Stimulated activated CD4-positive, alpha-beta T cell treated with anti-CD3 and anti-CD28 coated beads, TNF-alpha, amount 100 ng/mL, for 48 hours (primary cell): ENCODE results near the gene SCT.

ENCODE experiments used
- DNase-seq, 3 donors: peaks; one replicate each; pipeline ENCODE4 v3.0.0-alpha.2; 2020; ENCODE audit warnings: low read depth in 3 of 3

Gene SCT

DNA sequence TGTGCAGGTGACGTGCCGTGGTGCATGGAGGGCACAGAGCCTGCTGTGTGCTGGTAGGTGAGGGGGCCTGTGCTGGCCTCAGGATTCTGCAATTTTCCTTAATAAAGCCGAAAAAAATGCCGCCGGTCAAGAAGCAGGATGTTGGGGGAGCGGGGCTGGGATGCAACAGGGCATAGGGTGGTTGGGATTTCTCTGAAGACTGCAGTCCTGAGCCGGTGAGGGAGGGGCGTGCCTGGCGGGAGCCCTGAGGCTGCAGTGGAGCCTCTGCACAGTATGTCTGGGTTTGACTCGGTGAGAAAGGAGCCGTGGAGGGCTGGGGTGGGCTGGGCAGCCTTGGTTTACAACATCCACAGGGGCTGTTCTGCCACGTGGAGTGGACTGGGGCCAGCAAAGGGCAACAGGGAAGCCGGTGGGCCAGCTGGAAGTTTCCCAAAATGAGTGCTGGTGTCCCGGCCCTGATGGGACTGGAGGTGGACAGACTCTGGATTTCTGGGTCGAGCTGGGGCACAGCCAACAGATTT is 3.6 kb downstream of the SCT start:
- DNase-seq, result no peak

DNA sequence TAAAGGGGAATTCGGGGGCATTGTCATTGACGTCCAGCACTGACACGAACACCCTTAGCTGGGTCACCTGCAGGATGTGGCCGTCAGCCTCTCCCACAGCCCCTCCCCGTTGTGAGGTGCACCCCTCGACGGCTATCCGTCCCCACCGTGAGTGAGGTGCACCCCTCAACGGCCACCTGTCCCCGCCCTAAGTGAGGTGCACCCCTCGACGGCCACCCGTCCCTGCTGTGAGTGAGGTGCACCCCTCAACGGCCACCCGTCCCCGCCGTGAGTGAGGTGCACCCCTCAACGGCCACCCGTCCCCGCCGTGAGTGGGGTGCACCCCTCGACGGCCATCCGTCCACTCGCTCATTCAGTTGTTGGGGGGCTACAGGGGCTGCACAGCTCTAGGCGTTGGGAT is 5.1 kb downstream of the SCT start:
- no peak for DNase-seq

DNA sequence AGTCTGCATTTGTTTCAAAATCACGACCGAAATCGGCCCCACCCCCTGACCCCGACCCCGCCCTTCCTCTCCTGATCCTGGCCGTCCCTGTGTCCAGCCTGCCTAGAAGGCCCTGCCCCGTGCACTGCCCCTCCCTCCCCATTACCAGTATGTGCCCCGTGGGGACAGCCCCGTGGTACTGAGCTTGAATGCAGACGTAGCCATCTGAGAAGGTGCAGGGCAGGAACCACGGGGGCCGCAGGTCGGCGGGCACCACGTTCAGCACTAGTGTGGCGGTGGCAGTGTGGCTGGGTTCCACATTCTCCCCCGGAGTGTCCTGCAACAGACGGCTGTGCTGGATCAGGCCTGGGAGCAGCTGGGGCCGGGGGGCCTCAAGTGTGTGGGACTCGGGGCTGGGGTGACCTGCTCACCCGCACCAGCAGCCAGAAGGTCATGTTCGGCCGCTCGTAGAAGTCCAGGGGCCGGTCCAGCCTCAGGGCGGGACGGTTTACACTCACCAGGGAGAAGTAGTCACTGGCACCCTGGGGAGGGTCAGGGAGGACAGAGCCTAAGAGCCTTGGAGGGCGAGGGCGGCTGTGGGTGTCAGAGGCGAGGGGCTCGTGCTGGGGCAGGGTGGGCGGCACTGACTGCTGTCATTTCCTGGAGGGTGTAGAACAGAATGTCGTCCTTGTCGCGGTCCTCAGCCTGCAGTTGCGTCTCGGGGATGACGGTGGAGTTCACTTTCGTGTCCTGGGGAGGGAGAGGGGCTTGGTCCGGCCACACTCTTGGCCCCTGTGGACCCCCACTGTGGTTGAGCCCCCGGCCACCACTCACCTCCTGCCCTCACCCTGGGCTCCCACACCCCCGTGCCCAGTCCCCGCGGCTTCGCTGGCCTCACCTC is 5.8 kb downstream of the SCT start:
- DNase-seq, result no peak

DNA sequence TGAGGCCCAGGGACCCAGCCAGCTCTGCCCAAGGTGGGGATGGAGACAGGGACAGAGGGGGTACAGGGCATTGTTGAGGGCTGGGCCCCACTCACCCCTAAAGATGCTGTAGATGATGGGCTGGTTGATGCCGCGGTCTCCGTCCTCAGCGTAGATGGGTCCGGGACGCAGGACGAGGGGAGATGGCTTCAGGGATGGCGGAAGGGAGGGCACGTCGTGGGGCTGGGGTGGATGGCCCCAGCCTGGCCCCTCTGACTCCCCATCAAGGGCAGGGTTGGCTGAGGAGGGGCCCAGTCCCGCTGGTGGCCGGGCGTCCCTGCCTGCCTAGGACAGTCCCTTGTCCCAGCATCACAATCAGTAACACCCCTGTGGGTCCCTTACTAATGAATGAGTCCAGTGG is 6.8 kb downstream of the SCT start:
- DNase-seq, result no peak

DNA sequence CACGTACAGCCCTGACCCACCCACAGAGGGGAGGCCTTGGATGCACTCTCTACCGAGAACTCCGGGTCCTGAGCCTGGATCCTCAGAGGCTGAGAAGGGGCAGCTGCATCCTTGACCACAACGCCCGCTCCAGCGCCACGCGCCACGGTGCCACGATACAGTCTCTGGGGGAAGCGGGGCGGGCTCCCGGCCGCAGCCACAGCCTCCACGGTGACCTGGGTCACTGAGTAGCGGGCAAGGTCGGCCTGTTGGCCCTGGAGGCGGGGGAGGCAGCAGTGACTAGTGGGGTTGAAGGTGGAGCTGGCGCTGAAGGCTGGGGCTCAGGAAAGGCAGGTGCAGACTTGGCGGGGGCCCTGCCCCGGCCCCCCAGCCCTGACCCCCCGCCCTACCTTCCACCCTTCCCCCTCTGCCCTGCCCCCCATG is 7.3 kb downstream of the SCT start:
- DNase-seq, result no peak

DNA sequence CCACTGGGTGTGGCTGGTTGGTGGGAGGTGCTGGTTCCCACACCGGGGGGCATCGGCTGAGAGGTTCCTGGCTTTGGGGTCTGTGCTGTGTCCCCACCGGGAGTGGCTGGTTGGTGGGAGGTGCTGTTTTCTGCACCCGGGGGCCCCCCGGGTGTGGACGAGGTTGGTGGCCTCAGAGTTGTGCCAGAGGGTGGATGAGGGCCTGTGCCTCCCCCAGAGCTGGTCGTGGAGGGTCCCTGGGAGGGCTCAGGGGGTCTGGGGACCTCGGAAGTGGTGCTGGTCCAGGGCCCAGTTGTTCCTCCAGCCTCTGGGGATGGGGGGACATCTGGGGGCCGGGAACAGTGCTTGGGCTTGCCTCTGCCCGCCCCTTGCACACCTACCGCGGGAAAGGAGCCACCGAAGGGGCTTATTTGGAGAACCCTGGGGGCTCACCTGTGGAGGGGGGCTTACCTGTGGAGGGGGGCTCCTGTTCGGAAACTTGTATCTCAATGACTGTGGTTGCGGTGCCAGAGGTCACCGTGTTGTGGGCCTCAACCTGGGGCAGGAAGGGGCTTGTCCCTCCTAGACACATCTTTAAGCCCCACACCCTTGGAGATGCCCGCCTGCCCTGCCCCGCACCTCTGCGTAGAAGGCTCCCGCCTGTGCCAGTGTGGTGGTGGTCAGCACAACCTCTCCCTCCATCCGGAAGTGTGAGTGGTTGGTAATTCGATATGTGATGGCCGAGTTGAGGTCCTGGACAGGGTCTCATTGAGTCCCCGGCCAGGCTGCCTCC is 7.9 kb downstream of the SCT start:
- no peak for DNase-seq

DNA sequence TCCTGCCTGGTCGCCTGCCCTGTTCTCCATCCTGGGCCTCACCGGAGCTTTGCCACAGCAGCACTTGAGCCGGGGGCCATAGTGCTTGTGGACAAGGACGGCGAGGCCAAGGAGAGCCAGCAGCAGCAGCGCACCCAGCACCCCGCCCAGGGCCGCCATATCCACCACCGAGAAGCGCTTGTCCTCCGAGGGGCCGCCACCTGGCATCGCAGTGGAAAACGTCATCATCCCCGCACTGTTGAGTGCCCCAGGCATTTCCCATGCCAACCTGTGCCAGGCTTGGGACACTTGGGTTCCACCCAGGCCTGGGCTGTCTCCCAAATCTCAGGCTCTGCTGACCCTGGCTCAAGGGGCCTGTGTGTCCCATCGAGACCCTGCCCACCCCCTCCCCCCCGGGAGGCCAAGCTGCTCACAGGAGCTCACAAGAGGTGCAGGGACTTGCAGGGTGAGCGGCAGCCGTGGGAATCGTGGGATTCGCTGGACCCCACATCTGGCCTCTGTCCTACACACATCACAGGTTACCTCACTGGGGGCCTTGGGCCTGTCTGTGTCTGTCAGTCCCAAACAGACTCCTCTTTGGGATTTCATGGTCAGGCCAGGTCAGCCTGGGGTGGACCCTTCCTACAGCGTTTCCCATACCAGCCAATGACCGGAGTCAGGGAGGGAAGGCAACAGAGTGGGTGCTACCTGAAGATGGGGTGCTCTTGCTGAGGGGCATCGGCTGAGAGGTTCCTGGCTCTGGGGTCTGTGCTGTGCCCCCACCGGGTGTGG is 8.9 kb downstream of the SCT start:
- DNase-seq, result no peak

DNA sequence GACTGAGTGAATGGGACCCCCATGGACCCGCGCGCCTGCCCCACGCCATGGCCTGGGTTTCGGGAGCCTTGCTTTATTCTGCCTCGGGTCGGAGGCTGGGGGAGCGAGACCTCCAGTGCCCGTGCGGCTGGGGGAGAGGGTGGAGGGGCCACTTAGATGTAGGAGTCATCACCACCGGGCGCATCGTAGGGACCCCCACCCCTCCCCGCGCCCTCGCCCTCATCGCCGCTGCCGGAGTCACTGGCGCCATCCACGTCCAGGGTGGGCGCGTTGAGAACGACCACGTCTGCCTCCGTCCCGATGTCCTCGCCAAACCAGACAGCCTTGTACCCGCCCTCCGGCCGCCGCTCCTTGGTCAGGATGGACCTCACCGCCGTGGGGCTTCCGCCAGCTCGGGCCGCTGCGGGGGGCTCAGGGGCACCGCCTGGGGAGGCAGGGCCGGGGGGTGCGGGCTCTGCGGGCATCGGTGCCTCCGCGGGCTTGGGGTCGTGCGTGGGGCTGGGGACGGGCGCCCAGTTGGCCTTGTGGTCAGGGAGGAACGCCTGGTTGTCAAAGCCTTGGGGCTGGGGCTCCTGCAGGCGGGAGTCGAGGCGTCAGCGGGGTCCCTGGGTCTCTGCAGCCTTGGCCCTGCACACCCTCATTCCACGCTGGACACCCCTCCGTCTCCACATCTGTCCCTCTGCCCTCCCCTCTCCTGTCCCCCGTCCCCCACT is 9.6 kb downstream of the SCT start:
- no peak for DNase-seq

DNA sequence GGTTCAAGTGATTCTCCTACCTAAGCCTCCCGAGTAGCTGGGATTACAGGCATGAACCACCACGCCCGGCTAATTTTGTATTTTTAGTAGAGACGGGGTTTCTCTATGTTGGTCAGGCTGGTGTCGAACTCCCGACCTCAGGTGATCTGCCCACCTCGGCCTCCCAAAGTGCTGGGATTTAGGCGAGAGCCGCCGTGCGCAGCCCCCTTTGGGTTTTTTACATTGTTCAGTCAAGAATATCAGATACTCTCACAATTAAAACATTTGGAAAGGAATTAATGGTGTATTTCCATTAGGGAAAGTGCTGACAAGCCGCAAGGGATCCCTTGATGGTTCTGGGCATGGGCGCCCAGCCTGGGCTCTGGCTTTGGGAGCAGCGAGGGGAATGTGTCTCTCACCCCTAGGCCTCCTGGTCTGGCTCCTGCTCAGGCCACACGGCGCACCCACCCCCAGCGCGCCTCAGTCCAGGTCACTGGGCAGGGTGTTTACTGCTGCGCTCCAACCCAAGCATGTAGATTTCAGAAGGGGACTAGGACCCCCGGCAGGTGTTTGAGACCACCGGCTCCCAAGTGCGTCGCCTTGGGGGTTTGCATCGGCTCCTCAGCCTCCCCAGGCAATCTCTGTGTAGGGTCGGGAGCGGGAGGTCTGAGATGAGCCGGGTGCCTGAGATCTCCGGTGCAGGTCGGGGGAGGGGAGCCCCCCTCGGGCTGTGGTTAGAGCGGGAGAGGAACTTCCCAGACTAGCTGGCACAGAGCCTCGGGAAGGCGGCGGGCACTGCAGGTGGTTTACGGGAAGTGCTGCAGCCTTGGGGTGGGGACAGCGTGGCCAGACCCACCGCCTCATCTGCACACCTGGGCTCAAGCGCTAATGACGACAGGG is 10.4 kb downstream of the SCT start:
- DNase-seq, result no peak

DNA sequence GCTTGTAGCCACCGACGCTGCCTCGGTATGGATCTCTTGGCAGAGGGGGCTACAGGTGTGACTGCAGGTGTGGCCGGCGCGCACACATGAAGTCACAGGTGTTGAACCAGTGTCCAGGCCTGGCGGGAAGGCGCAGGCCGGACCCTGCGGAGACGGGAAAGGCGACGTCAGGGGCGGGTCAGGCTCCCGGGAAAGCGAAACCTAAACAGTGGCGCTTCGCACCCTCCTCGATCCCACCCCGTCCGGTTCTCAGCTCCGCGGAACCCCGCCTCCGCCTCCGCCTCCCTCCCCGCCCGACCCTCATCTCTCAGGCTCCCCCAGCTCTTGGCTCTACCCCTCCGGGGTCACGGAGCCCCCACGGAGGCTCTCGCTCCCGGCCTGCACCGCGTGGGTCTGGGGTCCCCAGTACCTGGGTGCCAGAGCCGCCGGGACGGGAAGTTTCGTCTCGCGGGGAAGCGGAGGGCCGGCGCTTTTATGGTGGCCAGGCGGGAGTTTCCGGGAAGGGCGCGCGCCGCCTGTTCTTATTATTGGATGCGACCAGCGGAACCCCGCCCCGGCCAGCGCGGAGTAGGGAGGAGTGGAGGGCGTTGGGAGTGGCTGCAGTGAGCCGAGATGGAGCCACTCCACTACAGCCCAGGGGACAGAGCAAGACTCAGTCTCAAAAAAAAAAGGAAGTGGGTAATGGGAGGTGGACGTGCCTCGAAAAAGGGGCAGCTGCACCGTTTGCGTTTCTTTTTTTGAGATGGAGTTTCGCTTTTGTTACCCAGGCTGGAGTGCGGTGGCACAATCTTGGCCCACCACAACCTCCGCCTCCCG is 11.3 kb downstream of the SCT start, which contains the start of gene IRF7:
Gene IRF7 (minus strand): TSS at position 447 of the 816 bp plus-strand sequence. CDS start 586 bp downstream, outside the sequence.
- DNase-seq, result peak; percentile 65 to 78 (median 74)

DNA sequence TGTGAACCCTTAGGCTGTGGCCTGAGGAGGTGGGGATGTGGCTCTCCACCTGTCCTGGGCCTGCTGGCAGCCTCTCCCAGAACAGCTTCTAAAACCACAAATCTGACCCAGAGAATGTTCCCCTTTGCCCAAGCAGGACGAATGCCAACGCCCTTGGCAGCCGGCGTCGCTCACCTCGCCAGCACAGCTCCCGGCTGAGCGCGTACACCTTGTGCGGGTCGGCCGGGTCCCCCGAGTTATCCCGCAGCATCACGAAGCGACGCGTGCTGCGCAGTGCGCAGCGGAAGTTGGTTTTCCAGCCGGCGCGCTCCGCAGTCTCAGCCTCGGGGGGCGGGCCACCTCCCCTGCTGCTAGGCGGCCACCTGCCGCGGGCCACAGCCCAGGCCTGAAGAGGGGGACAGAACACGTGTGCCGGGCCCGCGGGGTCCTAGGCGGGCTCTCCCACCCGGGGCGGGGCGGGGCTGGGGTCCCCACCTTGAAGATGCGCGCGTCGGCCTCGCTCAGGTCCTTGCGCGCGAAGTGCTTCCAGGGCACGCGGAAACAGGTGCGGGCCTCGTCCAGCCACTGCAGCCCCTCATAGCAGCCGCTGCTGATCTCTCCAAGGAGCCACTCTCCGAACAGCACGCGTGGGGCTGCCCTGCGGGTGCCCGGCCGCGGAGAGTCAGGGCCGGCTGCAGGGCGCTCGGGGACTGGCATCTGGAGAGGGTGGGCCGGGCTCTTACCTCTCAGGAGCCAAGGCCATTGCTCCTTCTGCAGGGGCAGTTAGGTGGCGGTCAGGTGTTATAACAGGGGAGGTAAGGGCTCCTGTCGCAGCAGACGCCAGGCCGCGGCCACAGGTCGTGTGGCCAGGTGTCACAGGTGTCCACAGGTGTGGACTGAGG is 12.1 kb downstream of the SCT start:
- DNase-seq, result no peak

DNA sequence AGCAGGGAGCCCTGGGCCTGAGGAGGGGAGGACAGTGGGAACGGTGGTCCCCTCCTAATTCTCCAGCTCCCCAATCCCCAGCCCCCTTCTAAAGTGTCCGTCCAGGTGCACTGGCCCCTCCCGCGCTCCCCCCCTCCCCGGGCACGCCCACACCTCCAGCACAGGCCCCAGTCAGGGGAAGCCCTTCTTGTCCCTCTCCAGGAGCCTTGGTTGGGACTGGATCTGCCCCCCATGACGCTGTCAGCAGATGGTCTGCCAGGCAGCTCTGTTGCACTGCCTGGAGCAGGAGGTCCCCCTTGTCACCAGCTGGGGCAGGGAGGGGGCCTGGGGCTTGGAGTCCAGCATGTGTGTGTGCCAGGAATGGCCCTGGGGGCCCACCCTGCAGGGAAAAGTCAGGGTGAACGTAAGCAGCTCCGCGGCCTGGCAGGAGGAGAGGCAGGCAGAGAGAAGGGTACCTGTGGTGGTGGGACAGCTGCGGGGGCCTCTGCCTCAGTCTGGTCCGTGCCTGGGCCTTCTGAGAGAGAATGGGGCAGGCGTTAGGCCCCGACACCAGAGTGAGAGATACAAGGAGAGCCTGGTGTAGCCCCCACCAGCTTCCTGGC is 12.9 kb downstream of the SCT start:
- no peak for DNase-seq

DNA sequence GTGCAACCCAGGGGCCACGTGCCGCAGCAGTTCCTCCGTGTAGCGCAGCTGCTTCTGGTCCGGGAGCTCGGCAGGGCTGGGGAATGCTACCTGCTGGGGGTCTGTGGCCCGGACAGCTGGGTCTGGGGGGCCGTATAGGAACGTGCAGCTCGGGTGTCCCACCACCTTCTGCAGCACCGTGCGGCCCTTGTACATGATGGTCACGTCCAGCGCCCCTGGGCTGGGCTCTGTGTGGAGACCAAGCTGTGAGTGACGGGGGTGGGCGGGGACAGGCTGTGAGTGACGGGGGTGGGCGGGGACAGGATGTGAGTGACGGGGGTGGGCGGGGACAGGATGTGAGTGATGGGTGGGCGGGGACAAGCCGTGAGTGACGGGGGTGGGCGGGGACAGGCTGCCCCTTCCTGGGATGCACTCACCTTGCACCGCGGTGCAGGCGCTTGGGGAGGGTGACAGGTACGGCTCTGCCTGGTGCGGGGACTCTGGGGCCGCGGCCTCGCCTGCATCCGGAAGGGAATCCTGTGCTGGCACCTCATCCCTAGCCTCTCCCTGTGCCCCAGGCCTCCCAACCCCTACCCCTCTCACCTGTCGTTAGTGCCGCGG is 13.5 kb downstream of the SCT start:
- peak; percentile 68 to 93 (median 70) for DNase-seq

DNA sequence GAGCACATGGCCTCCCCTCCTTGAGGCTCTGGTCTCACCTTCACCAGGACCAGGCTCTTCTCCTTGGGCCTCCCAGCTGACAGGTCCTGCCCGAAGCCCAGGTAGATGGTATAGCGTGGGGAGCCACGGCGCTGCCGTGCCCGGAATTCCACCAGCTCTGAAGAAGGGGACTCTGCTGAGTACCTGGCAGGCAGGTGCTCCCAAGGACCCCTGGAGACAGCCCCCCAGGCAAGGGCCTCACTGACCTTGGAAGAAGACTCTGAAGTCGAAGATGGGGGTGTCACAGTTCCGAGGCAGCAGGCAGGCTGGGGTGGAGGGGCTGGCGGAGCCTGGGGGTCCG is 14.1 kb downstream of the SCT start:
- DNase-seq, result no peak

DNA sequence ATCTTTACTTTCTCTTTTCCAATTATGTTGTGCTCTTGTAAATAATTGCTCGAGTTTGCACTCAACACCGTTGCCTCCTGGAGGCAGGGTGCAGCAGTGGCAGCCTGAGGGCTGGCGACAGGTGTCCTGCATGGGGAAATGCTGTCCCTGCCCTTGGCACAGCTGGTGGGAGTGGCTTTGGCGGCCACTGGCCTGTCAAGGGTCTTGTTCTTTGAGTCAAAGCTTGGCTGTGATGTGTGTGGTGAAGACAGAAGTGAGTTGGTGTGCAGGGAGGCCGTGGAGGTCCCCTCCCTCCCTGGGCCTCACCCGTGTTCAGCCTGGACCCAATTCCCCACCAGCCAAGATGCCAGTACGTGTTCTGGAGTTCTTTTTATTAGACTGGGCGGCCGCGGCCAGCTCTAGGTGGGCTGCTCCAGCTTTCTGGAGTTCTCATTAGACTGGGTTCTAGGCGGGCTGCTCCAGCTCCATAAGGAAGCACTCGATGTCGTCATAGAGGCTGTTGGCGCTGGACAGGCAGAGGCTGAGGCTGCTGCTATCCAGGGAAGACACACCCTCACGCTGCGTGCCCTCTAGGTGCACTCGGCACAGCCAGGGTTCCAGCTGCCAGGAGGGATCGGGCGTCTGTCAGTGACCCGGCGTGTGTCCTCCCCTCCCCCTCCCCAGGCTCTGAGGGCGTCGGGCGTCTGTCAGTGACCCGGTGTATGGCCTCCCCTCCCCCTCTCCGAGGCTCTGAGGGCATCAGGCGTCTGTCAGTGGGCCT is 14.6 kb downstream of the SCT start:
- DNase-seq, result no peak

DNA sequence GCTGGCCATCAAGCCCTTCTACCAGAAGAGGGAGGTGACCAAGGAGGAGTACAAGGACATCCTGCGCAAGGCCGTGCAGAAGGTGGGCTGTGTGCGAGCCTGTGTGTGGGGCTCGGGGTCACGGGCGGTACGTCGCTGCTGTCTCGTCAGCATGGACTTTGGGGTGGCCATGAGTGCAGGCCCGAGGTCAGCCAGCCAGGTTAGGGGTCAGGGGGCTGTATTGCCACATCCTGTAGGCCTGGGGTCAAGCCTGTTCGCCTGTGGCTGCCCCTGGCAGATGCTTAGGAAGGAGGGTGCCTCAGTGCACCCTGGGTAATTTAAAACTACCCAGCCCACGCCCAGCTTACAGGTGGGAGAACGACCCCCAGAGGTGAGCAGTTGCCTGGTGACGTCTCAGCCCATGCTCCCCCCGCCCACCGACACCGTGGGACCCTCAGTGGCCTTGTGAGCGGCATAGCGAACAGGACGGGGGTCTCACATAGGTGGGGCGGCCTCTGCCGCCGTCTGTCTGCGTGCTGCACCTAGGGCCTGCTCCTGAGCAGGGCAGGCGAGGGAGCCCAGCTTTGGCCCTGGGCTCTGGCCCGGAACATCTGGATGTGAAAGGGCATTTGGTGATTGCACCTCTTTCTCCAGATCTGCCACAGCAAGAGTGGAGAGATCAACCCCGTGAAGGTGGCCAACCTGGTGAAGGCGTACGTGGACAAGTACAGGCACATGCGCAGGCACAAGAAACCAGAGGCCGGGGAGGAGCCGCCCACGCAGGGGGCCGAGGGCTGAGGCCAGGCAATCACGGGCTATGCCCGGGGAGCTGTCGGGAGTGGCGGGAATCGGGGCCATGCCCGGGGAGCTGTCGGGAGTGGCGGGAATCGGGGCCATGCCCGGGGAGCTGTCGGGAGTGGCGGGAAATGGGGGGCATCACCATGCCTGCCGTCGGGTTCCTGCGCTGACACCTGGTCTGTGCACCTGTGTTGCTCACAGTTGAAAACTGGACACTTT is 15.7 kb downstream of the SCT start:
- DNase-seq, result no peak
